HepG2 (cell line): ENCODE data around the gene PACC1. TPM values are rescaled to one million over a fixed set of nuclear protein-coding genes. Genes with fewer than 3 reads are reported as not detected.

ENCODE experiments used
- CBX2 ChIP-seq, 2 experiments: fragments of 200-600 bp in 1 of 2; sonication (generic); formaldehyde crosslinking in 1 of 2; IDR thresholded peaks; 2 replicates each; pipeline versions ENCODE4 v1.7.0 to v1.8.1; 2018 to 2022; ENCODE audit warnings: low read depth in 2 of 2, low read length in 1 of 2, mild to moderate bottlenecking in 1 of 2, missing genetic modification reagents in 1 of 2
- KDM2A ChIP-seq: sonication (generic); formaldehyde crosslinking; IDR thresholded peaks from 2 replicates; pipeline ENCODE4 v1.4.0; 2020; ENCODE audit warnings: low read depth, missing genetic modification reagents, borderline replicate concordance
- NONO ChIP-seq, 2 experiments: fragments of 450-650 bp in 1 of 2; sonication (generic) in 1 of 2; formaldehyde crosslinking in 1 of 2; IDR thresholded peaks in 1 of 2; conservative IDR thresholded peaks in 1 of 2; 2 replicates each; pipeline versions ENCODE4 v1.6.1 to v1.8.0; 2017 to 2022; ENCODE audit warnings: mild to moderate bottlenecking in 1 of 2, missing genetic modification reagents in 1 of 2, moderate library complexity in 1 of 2
- polyA plus RNA-seq, 8 experiments: library from polyadenylated mRNA; depleted of rRNA in 3 of 8; stranded (reverse) in 7 of 8; unstranded in 1 of 8; fragments of >200 nt; fragmentation: Illumina TruSeq in 4 of 8; extraction: Trizol in 4 of 8; gene quantifications; 2 replicates each; pipeline versions ENCODE4 v1.2.1 to v1.2.3, GENCODE V29; 2011 to 2016; ENCODE audit warnings: low read depth in 4 of 8, missing spikeins in 1 of 8, mixed read lengths in 1 of 8; ENCODE audit not compliant: insufficient read depth in 1 of 8
- total RNA-seq, 5 experiments: library from RNA; depleted of rRNA; stranded (reverse); fragments of >200 nt; fragmentation: Illumina TruSeq; extraction: Trizol; gene quantifications; 2 replicates each; pipeline ENCODE4 v1.2.3, GENCODE V29; 2016; ENCODE audit warnings: low read depth in 1 of 5
- TF ChIP-seq, protein P1 (sequence below): sonication (generic); formaldehyde crosslinking; IDR thresholded peaks from 2 replicates; pipeline ENCODE4 v1.4.0; 2020; ENCODE audit warnings: missing genetic modification reagents
- TF ChIP-seq, protein P2 (sequence below): sonication (generic); formaldehyde crosslinking; IDR thresholded peaks from 2 replicates; pipeline ENCODE4 v1.8.0; 2022; ENCODE audit warnings: missing genetic modification reagents, mild to moderate bottlenecking, inconsistent platforms, borderline replicate concordance

Gene PACC1
- total and polyA plus RNA-seq, 2 of the 13 experiments (the other 11 are each of a cell fraction or from before 2014, with no cell fraction given) = 9.4 to 10.7 TPM

DNA sequence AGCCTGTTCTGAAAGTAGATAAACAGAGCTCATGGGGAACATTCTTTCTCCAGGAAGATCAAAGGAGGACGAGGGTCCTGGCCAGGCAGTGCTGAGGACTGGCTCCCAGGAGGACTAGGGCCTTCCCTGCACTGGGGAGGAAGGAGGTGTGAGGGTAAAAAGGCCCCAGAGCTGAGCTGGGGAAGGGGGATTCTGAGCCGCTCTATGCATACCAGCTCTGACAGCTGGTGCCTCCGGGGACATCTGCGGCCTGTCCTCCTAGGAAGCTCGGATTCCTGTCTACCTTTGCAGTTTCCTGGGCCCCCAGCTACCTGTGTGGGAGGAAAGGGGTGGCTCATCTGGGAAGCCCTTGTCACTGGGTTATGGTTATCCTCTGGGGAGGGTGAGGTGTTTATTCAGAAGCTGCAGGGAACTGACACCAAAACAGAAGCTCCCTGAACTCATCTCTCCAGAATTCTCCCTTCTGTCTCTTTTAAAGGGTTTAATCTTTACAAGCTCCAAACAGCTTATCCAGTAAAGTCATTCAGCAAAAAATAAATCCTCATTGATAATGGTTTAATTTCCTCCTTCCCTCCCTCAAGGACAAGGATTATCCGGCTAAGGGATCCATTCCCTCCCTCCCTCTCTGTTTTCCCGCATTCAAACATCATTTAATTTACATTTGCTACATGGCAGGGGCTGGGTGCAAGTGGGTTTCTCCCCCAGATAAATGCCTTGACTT lies 49.0 kb upstream of the PACC1 start (continued):
- TF ChIP-seq, protein P1, sequence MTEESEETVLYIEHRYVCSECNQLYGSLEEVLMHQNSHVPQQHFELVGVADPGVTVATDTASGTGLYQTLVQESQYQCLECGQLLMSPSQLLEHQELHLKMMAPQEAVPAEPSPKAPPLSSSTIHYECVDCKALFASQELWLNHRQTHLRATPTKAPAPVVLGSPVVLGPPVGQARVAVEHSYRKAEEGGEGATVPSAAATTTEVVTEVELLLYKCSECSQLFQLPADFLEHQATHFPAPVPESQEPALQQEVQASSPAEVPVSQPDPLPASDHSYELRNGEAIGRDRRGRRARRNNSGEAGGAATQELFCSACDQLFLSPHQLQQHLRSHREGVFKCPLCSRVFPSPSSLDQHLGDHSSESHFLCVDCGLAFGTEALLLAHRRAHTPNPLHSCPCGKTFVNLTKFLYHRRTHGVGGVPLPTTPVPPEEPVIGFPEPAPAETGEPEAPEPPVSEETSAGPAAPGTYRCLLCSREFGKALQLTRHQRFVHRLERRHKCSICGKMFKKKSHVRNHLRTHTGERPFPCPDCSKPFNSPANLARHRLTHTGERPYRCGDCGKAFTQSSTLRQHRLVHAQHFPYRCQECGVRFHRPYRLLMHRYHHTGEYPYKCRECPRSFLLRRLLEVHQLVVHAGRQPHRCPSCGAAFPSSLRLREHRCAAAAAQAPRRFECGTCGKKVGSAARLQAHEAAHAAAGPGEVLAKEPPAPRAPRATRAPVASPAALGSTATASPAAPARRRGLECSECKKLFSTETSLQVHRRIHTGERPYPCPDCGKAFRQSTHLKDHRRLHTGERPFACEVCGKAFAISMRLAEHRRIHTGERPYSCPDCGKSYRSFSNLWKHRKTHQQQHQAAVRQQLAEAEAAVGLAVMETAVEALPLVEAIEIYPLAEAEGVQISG (CRISPR knock-in tag) = no peak
- TF ChIP-seq, protein P2, sequence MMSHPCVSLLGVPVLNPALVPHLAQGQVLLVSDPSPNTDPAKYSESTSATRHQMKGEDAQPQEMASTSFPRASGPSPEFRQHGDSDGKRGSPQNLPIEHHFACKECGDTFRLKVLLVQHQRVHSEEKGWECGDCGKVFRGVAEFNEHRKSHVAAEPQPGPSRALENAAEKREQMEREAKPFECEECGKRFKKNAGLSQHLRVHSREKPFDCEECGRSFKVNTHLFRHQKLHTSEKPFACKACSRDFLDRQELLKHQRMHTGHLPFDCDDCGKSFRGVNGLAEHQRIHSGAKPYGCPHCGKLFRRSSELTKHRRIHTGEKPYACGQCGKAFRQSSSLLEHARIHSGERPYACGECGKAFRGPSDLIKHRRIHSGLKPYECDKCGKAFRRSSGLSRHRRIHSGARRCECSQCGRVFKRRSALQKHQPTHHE (CRISPR knock-in tag) = no peak
- TF ChIP-seq KDM2A (CRISPR knock-in tag) (no peak), CBX2 (IDR thresholded peaks at IDR 0.05; ENCODE audit: low read depth, low read length) (no peak), CBX2 (CRISPR knock-in tag; IDR thresholded peaks at IDR 0.05; ENCODE audit: low read depth) (no peak), NONO (IDR thresholded peaks at IDR 0.05) (no peak), NONO (CRISPR knock-in tag; conservative IDR thresholded peaks at IDR 0.05) (no peak)
